A549 (cell line): Measurements from ENCODE around the gene SNRPA. TPM values are rescaled to one million over a fixed set of nuclear protein-coding genes. Genes with fewer than 3 reads are reported as not detected.
"Not testable (repeated sequence)": the region's sequence is repeated elsewhere in the genome, so short reads cannot be mapped to it uniquely, and the experiment has no call there.

Source experiments
- ATAC-seq, 2 experiments: fragments of 200-7000 bp in 1 of 2; fragments of >200 bp in 1 of 2; cut with Nextera tagmentation in 1 of 2; cut with Tn5 transposase in 1 of 2; 3 replicates each; pipeline versions ENCODE4 v1.8.0 to v1.9.1; 2018 to 2020; ENCODE audit warnings: mild to moderate bottlenecking in 1 of 2, moderate library complexity in 1 of 2
- CTCF ChIA-PET: fragments of 300-600 bp; sonication (Branson Sonifier 250); formaldehyde crosslinking; extraction: SDS; loops from one replicate; lab custom pipeline; 2021; ENCODE audit warnings: antibody characterized with exemption, inconsistent platforms; lab: Yijun Ruan, JAX
- POLR2A ChIA-PET: fragments of 350-600 bp; formaldehyde crosslinking; extraction: SDS; loops from one replicate; lab custom pipeline; 2021; ENCODE audit warnings: antibody characterized with exemption, inconsistent platforms; lab: Yijun Ruan, JAX
- DNase-seq, 2 experiments: peaks; one replicate each; pipeline versions ENCODE4 v3.0.0 to v3.0.0-alpha.2; 2011 to 2016; ENCODE audit warnings: low read depth in 1 of 2, low spot score in 1 of 2
- FAIRE-seq: peaks from 2 replicates; lab custom pipeline; 2011; peaks lifted over from hg19 to GRCh38; lab: Jason Lieb, UNC
- H3K27ac ChIP-seq, 2 experiments: fragments of >200 bp; sonication (Bioruptor Twin); formaldehyde crosslinking; 3 replicates each; pipeline ENCODE4 v1.5.1; 2016 to 2017
- H3K4me1 ChIP-seq: fragments of >200 bp; sonication (Bioruptor Twin); formaldehyde crosslinking; 3 replicates; pipeline ENCODE4 v1.6.1; 2016
- H3K4me2 ChIP-seq: fragments of >200 bp; sonication (Bioruptor Twin); formaldehyde crosslinking; 3 replicates; pipeline ENCODE4 v1.6.1; 2016
- H3K4me3 ChIP-seq: fragments of >200 bp; sonication (Bioruptor Twin); formaldehyde crosslinking; 3 replicates; pipeline ENCODE4 v1.5.1; 2016
- H3K9me3 ChIP-seq: fragments of >200 bp; sonication (Bioruptor Twin); formaldehyde crosslinking; 3 replicates; pipeline ENCODE4 v1.6.1; 2016
- CBX2 ChIP-seq: fragments of 200-600 bp; sonication (generic); IDR thresholded peaks from 2 replicates; pipeline ENCODE4 v1.6.1; 2016; ENCODE audit warnings: low read depth, mild to moderate bottlenecking, borderline replicate concordance
- EHMT2 ChIP-seq: fragments of 200-600 bp; sonication (generic); IDR thresholded peaks from 2 replicates; pipeline ENCODE4 v1.6.1; 2016; ENCODE audit warnings: antibody characterized with exemption, low read depth, mild to moderate bottlenecking, moderate library complexity
- EP300 ChIP-seq, 2 experiments: fragments of >200 bp; sonication (Bioruptor Twin); formaldehyde crosslinking; IDR thresholded peaks; 2 replicates in 1 of 2; 3 replicates in 1 of 2; pipeline ENCODE4 v1.6.1; 2016 to 2017
- ESRRA ChIP-seq: fragments of 150-350 bp; IDR thresholded peaks from 2 replicates; pipeline ENCODE4 v1.6.1; 2014; ENCODE audit warnings: mild to moderate bottlenecking, low read length, borderline replicate concordance
- JUN ChIP-seq, 2 experiments: fragments of >200 bp; sonication (Bioruptor Twin); formaldehyde crosslinking; IDR thresholded peaks; 2 replicates in 1 of 2; 3 replicates in 1 of 2; pipeline ENCODE4 v1.6.1; 2016 to 2017
- KDM1A ChIP-seq: fragments of 200-600 bp; sonication (generic); IDR thresholded peaks from 2 replicates; pipeline ENCODE4 v1.6.1; 2016; ENCODE audit warnings: low read depth, mild to moderate bottlenecking
- KDM5A ChIP-seq: fragments of 200-600 bp; sonication (generic); IDR thresholded peaks from 2 replicates; pipeline ENCODE4 v1.6.1; 2016; ENCODE audit warnings: antibody characterized with exemption, mild to moderate bottlenecking
- MAX ChIP-seq: IDR thresholded peaks from 2 replicates; pipeline ENCODE4 v1.6.1; 2012
- NFE2L2 ChIP-seq: fragments of 150-350 bp; conservative IDR thresholded peaks from 2 replicates; pipeline ENCODE4 v1.6.1; 2014; ENCODE audit warnings: low read length
- POLR2AphosphoS2 ChIP-seq: conservative IDR thresholded peaks from 2 replicates; pipeline ENCODE4 v1.6.1; 2012; ENCODE audit warnings: low read length, improper control_type of control experiment, inconsistent platforms
- RAD21 ChIP-seq, 2 experiments: fragments of >200 bp in 1 of 2; sonication (Bioruptor Twin) in 1 of 2; formaldehyde crosslinking in 1 of 2; IDR thresholded peaks in 1 of 2; conservative IDR thresholded peaks in 1 of 2; 2 replicates in 1 of 2; 3 replicates in 1 of 2; pipeline ENCODE4 v1.6.1; 2012 to 2018; ENCODE audit warnings: inconsistent platforms in 1 of 2
- ZC3H11A ChIP-seq: fragments of 450-650 bp; IDR thresholded peaks from 2 replicates; pipeline ENCODE4 v1.6.1; 2014; ENCODE audit warnings: antibody characterized with exemption, mild to moderate bottlenecking
- ZNF302 ChIP-seq: fragments of 250-450 bp; sonication (Bioruptor Pico); IDR thresholded peaks from 2 replicates; pipeline ENCODE4 v1.9.0; 2021; ENCODE audit warnings: inconsistent platforms, mild to moderate bottlenecking, moderate library complexity
- WGBS: methylation state at CpG from one replicate; pipeline ENCODE4 v1.1.6; 2017; ENCODE audit errors: missing lambda C conversion rate; 5-methylcytosine and 5-hydroxymethylcytosine counted together
- polyA plus RNA-seq, 4 experiments: library from polyadenylated mRNA; depleted of rRNA in 3 of 4; stranded (reverse); fragments of >200 nt; fragmentation: RNase III in 1 of 4; extraction: RNeasy Plus Mini Kit Qiagen cat#74134 plus additional on column Dnase treatment in 1 of 4; gene quantifications; 2 replicates in 3 of 4; 3 replicates in 1 of 4; pipeline ENCODE4 v1.2.3, GENCODE V29; 2011 to 2017
- TF ChIP-seq, protein P1 (sequence below): fragments of 200-600 bp; sonication (generic); IDR thresholded peaks from 2 replicates; pipeline ENCODE4 v1.6.1; 2016; ENCODE audit warnings: antibody characterized with exemption, mild to moderate bottlenecking, moderate library complexity
- TF ChIP-seq, protein P2 (sequence below): IDR thresholded peaks from 2 replicates; pipeline ENCODE4 v1.6.1; 2012; ENCODE audit warnings: low read depth, borderline replicate concordance

The SNRPA gene
- polyA plus RNA-seq, 2 of the 4 experiments (the other 2 are of a cell fraction): 141 to 236 TPM

GRCh38 chr19:40763526-40763925, 12.5 kb downstream of the SNRPA start:
- FAIRE-seq (no peak), ATAC-seq (no peak), DNase-seq (no peak)
- WGBS: 94% methylated on average over 7 of the region's 7 CpGs
- Histone ChIP-seq H3K9me3 (no peaks in the 10 kb centered on the region), H3K4me2 (no peak overlapping the region), H3K27ac (no peak overlapping the region), H3K4me3 (no peak overlapping the region), H3K4me1 (no peaks in the 10 kb centered on the region)
- ChIA-PET CTCF (interaction anchor here (0.5 to 1.5 kb wide), 3 partner anchors 9 to 118 kb away, joined by 3 to 4 read pairs (median 3); no protein-coding TSS in a partner anchor), POLR2A (interaction anchor here (1.0 kb wide), 1 partner anchor 13 kb away, joined by 5 read pairs; the partner anchor contains the start of gene ACTMAP)
- TF ChIP-seq EP300 (IDR thresholded peaks at IDR 0.05) (no peak), ZC3H11A (no peak), EHMT2 (no peak), KDM5A (no peak), POLR2AphosphoS2 (no peak), RAD21 (conservative IDR thresholded peaks at IDR 0.05 in 1 of 2, IDR thresholded peaks at IDR 0.05 in 1 of 2) (no peak), CBX2 (no peak), MAX (no peak), KDM1A (no peak), NFE2L2 (no peak), ESRRA (no peak), ZNF302 (no peak)
- TF ChIP-seq, protein P1, sequence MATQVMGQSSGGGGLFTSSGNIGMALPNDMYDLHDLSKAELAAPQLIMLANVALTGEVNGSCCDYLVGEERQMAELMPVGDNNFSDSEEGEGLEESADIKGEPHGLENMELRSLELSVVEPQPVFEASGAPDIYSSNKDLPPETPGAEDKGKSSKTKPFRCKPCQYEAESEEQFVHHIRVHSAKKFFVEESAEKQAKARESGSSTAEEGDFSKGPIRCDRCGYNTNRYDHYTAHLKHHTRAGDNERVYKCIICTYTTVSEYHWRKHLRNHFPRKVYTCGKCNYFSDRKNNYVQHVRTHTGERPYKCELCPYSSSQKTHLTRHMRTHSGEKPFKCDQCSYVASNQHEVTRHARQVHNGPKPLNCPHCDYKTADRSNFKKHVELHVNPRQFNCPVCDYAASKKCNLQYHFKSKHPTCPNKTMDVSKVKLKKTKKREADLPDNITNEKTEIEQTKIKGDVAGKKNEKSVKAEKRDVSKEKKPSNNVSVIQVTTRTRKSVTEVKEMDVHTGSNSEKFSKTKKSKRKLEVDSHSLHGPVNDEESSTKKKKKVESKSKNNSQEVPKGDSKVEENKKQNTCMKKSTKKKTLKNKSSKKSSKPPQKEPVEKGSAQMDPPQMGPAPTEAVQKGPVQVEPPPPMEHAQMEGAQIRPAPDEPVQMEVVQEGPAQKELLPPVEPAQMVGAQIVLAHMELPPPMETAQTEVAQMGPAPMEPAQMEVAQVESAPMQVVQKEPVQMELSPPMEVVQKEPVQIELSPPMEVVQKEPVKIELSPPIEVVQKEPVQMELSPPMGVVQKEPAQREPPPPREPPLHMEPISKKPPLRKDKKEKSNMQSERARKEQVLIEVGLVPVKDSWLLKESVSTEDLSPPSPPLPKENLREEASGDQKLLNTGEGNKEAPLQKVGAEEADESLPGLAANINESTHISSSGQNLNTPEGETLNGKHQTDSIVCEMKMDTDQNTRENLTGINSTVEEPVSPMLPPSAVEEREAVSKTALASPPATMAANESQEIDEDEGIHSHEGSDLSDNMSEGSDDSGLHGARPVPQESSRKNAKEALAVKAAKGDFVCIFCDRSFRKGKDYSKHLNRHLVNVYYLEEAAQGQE: no peak
- TF ChIP-seq, protein P2, sequence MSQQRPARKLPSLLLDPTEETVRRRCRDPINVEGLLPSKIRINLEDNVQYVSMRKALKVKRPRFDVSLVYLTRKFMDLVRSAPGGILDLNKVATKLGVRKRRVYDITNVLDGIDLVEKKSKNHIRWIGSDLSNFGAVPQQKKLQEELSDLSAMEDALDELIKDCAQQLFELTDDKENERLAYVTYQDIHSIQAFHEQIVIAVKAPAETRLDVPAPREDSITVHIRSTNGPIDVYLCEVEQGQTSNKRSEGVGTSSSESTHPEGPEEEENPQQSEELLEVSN: no peak

GRCh38 chr19:40763963-40764362, 13.0 kb downstream of the SNRPA start:
- ChIA-PET POLR2A (no interaction called here), CTCF (interaction anchor here (1.4 to 1.5 kb wide), 2 partner anchors 9 to 13 kb away, joined by 3 to 4 read pairs; no protein-coding TSS in a partner anchor)
- DNase-seq: no peak
- Histone ChIP-seq H3K9me3 (no peaks in the 10 kb centered on the region), H3K4me3 (no peak overlapping the region), H3K4me1 (no peaks in the 10 kb centered on the region), H3K4me2 (no peak overlapping the region), H3K27ac (no peak overlapping the region)
- WGBS: 92% methylated on average over 10 of the region's 10 CpGs
- TF ChIP-seq KDM1A (no peak), JUN (IDR thresholded peaks at IDR 0.05) (0 out of 5 replicates have a peak, but pooled peaks of 1 of the 2 experiments have one; percentile 28)
- FAIRE-seq: no peak
- ATAC-seq: no peak

DNA sequence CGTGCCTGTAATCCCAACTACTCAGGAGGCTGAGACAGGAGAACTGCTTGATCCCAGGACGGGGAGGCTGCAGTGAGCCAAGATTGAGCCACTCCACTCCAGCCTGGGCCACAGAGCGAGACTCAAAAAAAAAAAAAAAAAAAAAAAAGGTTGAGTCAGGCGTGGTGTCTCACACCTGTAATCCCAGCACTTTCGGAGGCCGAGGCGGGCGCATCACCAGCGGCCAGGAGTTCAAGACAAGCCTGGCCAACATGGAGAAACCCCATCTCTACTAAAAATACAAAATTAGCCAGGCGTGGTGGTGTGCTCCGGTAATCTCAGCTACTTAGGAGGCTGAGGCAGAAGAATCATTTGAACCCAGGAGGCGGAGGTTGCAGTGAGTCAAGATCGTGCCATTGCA, 15.4 kb downstream of the SNRPA start:
- not testable (repeated sequence) for DNase-seq
- CTCF ChIA-PET: interaction anchor here (1.1 to 3.1 kb wide), 7 partner anchors 9 to 132 kb away, joined by 3 to 22 read pairs (median 4); partner anchors contain the start of genes EGLN2 and RAB4B
- WGBS: 97% methylated on average over 13 of the region's 13 CpGs
- peak; percentile 47; the same call in 1 of the 2 replicates for TF ChIP-seq POLR2AphosphoS2
- TF ChIP-seq, all 56 proteins: peak for 1; not testable (repeated sequence) for 55
- not testable (repeated sequence) for H3K4me2 ChIP-seq, FAIRE-seq, H3K9me3 ChIP-seq, H3K4me3 ChIP-seq, H3K4me1 ChIP-seq, H3K27ac ChIP-seq, ATAC-seq
- POLR2A ChIA-PET: interaction anchor here (0.8 to 2.5 kb wide), 4 partner anchors 11 to 32 kb away, joined by 4 to 22 read pairs (median 8); partner anchors contain the start of genes ACTMAP, EGLN2, RAB4B and SNRPA
